ENCODE measurements around the gene COPA.
"Not testable (repeated sequence)": the region's sequence is repeated elsewhere in the genome, so short reads cannot be mapped to it uniquely, and the experiment has no call there.

The COPA gene

DNA sequence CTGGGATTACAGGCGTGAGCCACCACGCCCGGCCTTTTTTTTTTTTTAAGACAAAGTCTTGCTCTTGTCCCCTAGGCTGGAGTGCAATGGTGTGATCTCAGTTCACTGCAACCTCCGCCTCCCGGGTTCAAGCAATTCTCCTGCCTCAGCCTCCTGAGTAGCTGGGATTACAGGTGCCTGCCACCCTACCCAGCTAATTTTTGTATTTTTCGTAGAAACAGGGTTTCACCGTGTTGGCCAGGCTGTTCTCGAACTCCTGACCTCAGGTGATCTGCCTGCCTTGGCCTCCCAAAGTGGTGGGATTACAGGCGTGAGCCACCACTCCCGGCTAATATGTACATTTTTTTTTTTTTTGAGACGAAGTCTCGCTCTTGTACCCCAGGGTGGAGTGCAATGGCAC is 55.3 kb downstream of the COPA start:
- H3K36me3 ChIP-seq (ENCODE audit: control insufficient read depth, insufficient read depth, low read length): peaks cover 42% of the 10 kb centered on the region
- H3K4me1 ChIP-seq (ENCODE audit: control insufficient read depth, insufficient read depth, low read length); H3K27me3 ChIP-seq (ENCODE audit: control insufficient read depth, insufficient read depth, low read length); H3K4me3 ChIP-seq (ENCODE audit: low read depth, low read length); H3K9ac ChIP-seq (ENCODE audit: low read length); H3K9me3 ChIP-seq (ENCODE audit: control insufficient read depth, insufficient read depth, low read depth, low read length); H3K27ac ChIP-seq (ENCODE audit: low read depth, low read length): not testable (repeated sequence)

DNA sequence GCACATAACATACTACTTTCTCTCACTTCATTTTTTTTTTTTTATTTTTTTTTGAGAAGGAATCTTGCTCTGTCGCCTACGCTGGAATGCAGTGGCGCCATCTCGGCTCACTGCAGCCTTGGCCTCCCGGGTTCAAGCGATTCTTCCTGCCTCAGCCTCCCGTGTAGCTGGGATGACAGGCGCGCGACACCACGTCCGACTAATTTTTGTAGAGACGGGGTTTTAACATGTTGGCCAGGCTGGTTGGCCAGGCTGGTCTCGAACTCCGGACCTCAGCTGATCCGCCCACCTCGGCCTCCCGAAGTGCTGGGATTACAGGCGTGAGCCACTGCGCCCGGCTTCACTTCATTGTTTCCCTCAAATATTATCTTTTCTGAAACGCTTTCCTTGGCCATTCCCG is 57.5 kb downstream of the COPA start:
- H3K4me1 ChIP-seq (ENCODE audit: control insufficient read depth, insufficient read depth, low read length): peaks cover 6% of the 10 kb centered on the region; the same call in 1 of the 2 replicates
- peaks cover 42% of the 10 kb centered on the region for H3K36me3 ChIP-seq (ENCODE audit: control insufficient read depth, insufficient read depth, low read length)
- H3K27me3 ChIP-seq (ENCODE audit: control insufficient read depth, insufficient read depth, low read length): no peaks in the 10 kb centered on the region
- H3K27ac ChIP-seq (ENCODE audit: low read depth, low read length): no peak overlapping the region
- peak overlapping the region; percentile 97 for H3K4me3 ChIP-seq (ENCODE audit: low read depth, low read length)
- H3K9me3 ChIP-seq (ENCODE audit: control insufficient read depth, insufficient read depth, low read depth, low read length): no peaks in the 10 kb centered on the region
- H3K9ac ChIP-seq (ENCODE audit: low read length): no peak overlapping the region

DNA sequence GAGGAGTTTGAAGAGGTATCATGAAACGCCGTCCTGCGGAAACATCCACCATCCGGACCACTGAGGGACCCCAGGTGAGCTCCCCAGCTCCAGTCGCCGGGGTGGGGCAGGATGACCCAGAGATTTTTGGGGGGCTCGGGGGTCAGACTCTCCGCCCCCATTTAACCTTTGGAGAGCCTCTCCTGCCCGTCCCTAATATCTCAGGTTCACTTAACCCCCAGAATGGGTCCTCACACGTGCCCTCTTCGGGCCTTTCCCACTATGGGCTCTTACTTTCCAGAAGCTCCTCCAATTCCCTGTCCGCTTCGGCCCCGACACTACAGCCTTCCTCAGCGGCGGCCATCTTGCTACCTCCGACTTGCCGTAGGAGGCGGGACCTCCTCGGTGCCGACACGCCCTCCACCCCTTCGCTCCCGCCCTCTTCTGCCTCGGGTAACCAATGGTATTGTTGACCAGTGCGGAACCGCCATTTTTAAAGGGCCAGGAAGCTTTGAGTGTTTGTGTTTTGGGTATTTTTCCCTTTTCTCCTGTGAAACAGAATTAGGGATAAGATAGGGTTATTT is 58.2 kb downstream of the COPA start, which contains the start of gene PEX19:
Gene PEX19, minus strand, starts transcription at position 352 of the 563 bp plus-strand sequence. Its CDS starts 9 bp downstream, at position 343.
- Histone ChIP-seq H3K36me3 (ENCODE audit: control insufficient read depth, insufficient read depth, low read length) (peaks cover 42% of the 10 kb centered on the region), H3K27me3 (ENCODE audit: control insufficient read depth, insufficient read depth, low read length) (no peaks in the 10 kb centered on the region), H3K4me1 (ENCODE audit: control insufficient read depth, insufficient read depth, low read length) (peaks cover 6% of the 10 kb centered on the region; the same call in 1 of the 2 replicates), H3K27ac (ENCODE audit: low read depth, low read length) (peak within 1 kb of the TSS; percentile 93), H3K4me3 (ENCODE audit: low read depth, low read length) (peak within 1 kb of the TSS; percentile 97), H3K9me3 (ENCODE audit: control insufficient read depth, insufficient read depth, low read depth, low read length) (no peaks in the 10 kb centered on the region), H3K9ac (ENCODE audit: low read length) (peak within 1 kb of the TSS; percentile 91)

DNA sequence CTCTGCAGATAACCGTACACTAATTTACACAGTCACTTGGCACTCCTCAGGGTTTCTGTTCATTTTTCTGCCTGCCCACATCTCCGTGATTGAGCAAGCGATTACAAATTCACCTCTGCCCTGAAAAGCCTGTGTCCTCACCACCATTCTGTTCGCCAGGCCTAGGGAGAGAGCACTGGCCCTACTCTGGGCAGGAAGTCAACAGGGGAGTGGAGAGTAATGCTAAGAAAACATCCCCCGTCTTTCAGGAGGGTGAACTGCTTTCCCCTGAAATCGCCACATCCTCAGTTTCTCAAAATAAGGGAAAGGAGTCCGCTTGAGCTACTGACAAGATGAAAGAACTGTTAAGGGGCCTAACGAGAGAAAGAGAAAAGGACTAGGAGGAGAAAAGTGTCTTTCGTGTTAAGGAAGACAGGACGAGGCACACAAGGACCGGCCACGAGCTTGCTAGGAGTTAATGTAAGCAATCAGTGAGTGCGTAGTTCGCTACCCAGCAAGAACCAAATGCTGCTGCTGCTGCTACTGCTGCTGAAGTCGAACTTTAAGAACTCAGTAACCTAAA is 58.7 kb downstream of the COPA start:
- Histone ChIP-seq H3K27ac (ENCODE audit: low read depth, low read length) (peak overlapping the region; percentile 93), H3K27me3 (ENCODE audit: control insufficient read depth, insufficient read depth, low read length) (no peaks in the 10 kb centered on the region), H3K9me3 (ENCODE audit: control insufficient read depth, insufficient read depth, low read depth, low read length) (no peaks in the 10 kb centered on the region), H3K4me1 (ENCODE audit: control insufficient read depth, insufficient read depth, low read length) (peaks cover 6% of the 10 kb centered on the region; the same call in 1 of the 2 replicates), H3K36me3 (ENCODE audit: control insufficient read depth, insufficient read depth, low read length) (peaks cover 42% of the 10 kb centered on the region), H3K4me3 (ENCODE audit: low read depth, low read length) (peak overlapping the region; percentile 97), H3K9ac (ENCODE audit: low read length) (peak overlapping the region; percentile 91)

DNA sequence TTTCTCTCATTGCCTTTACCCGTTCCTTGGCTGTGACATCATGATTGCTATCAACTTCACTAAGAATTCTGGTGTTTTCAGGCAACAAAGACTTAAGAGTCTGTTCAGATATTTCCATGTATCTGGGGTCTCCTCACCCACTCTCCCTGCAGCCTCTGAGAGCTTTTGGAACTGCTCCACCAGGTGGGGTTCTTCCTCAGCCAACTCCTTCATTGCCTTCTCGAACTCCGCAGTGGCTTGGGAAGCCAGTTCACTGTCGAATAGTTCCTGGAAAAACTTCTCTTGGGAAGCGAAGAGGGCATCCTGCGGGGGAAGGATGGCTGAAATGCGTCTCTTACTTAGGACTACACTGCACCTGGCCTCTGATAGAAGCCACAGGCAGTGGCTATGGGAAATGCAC is 60.2 kb downstream of the COPA start:
- Histone ChIP-seq H3K27me3 (ENCODE audit: control insufficient read depth, insufficient read depth, low read length) (no peaks in the 10 kb centered on the region), H3K9me3 (ENCODE audit: control insufficient read depth, insufficient read depth, low read depth, low read length) (no peaks in the 10 kb centered on the region), H3K9ac (ENCODE audit: low read length) (no peak overlapping the region), H3K4me3 (ENCODE audit: low read depth, low read length) (no peak overlapping the region), H3K36me3 (ENCODE audit: control insufficient read depth, insufficient read depth, low read length) (peaks cover 53% of the 10 kb centered on the region), H3K27ac (ENCODE audit: low read depth, low read length) (no peak overlapping the region), H3K4me1 (ENCODE audit: control insufficient read depth, insufficient read depth, low read length) (peaks cover 6% of the 10 kb centered on the region; the same call in 1 of the 2 replicates)

DNA sequence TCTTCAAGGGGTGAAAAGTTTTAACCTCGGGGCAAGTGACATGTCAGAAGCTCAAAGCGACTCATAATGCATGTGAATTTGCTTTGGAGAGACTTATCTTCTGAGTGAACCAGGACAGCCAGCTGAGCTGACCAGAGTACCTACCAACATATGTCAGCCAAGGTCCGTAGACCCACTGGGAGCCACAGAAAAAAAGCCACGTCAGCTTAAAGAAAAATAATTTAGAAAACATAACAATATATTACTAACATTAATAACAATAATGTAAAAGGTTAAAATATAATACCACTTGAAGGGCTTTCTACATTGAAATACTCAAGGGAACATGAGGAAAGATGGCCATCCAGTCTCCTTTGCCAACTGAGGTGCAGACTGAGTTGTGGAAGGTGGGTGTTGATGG is 65.1 kb downstream of the COPA start:
- H3K36me3 ChIP-seq (ENCODE audit: control insufficient read depth, insufficient read depth, low read length): peaks cover 61% of the 10 kb centered on the region
- H3K27ac ChIP-seq (ENCODE audit: low read depth, low read length): no peak overlapping the region
- H3K4me3 ChIP-seq (ENCODE audit: low read depth, low read length): no peak overlapping the region
- H3K9me3 ChIP-seq (ENCODE audit: control insufficient read depth, insufficient read depth, low read depth, low read length): no peaks in the 10 kb centered on the region
- no peaks in the 10 kb centered on the region for H3K27me3 ChIP-seq (ENCODE audit: control insufficient read depth, insufficient read depth, low read length)
- no peaks in the 10 kb centered on the region for H3K4me1 ChIP-seq (ENCODE audit: control insufficient read depth, insufficient read depth, low read length)
- H3K9ac ChIP-seq (ENCODE audit: low read length): no peak overlapping the region

DNA sequence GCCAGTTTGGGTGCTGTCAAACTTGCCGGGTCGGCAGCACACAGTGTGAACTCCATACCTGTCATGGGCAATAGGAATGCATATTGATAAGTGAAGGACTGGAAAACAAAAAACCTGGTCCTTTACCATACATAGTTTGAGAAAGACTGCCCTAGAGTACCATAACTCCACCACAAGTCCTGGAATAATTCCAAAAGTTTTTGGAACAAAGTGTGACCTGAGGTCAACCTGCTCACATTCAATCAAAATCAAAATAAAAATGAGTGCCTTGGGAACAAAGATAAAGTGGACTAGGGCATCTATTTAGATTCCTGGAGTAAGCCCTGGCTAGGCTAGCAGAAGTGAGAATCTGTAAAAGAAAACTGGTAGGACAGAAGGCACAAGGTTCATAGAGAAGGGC is 65.7 kb downstream of the COPA start:
- no peaks in the 10 kb centered on the region for H3K9me3 ChIP-seq (ENCODE audit: control insufficient read depth, insufficient read depth, low read depth, low read length)
- H3K4me1 ChIP-seq (ENCODE audit: control insufficient read depth, insufficient read depth, low read length): no peaks in the 10 kb centered on the region
- no peak overlapping the region for H3K27ac ChIP-seq (ENCODE audit: low read depth, low read length)
- H3K27me3 ChIP-seq (ENCODE audit: control insufficient read depth, insufficient read depth, low read length): no peaks in the 10 kb centered on the region
- H3K36me3 ChIP-seq (ENCODE audit: control insufficient read depth, insufficient read depth, low read length): peaks cover 54% of the 10 kb centered on the region
- no peak overlapping the region for H3K4me3 ChIP-seq (ENCODE audit: low read depth, low read length)
- H3K9ac ChIP-seq (ENCODE audit: low read length): no peak overlapping the region

DNA sequence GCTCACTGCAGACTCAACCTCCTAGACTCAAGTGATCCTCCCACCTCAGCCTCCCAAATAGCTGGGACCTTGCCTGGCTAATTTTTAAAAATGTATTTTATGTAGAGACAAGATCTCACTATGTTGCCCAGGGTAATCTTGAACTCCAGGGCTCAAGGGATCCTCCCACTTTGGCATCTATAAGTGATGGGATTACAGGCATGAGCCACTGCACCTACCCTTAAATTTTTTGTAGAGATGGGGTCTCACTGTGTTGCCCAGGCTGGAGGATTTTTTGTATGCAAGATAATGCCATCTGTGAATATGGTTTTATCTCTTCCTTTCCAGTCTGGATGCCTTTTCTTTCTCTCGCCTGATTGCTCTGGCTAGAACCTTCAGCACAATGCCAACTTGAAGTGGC is 72.0 kb downstream of the COPA start:
- no peaks in the 10 kb centered on the region for H3K9me3 ChIP-seq (ENCODE audit: control insufficient read depth, insufficient read depth, low read depth, low read length)
- H3K27ac ChIP-seq (ENCODE audit: low read depth, low read length): no peak overlapping the region
- H3K36me3 ChIP-seq (ENCODE audit: control insufficient read depth, insufficient read depth, low read length): no peaks in the 10 kb centered on the region
- H3K4me1 ChIP-seq (ENCODE audit: control insufficient read depth, insufficient read depth, low read length): no peaks in the 10 kb centered on the region
- no peak overlapping the region for H3K4me3 ChIP-seq (ENCODE audit: low read depth, low read length)
- no peaks in the 10 kb centered on the region for H3K27me3 ChIP-seq (ENCODE audit: control insufficient read depth, insufficient read depth, low read length)
- H3K9ac ChIP-seq (ENCODE audit: low read length): no peak overlapping the region

DNA sequence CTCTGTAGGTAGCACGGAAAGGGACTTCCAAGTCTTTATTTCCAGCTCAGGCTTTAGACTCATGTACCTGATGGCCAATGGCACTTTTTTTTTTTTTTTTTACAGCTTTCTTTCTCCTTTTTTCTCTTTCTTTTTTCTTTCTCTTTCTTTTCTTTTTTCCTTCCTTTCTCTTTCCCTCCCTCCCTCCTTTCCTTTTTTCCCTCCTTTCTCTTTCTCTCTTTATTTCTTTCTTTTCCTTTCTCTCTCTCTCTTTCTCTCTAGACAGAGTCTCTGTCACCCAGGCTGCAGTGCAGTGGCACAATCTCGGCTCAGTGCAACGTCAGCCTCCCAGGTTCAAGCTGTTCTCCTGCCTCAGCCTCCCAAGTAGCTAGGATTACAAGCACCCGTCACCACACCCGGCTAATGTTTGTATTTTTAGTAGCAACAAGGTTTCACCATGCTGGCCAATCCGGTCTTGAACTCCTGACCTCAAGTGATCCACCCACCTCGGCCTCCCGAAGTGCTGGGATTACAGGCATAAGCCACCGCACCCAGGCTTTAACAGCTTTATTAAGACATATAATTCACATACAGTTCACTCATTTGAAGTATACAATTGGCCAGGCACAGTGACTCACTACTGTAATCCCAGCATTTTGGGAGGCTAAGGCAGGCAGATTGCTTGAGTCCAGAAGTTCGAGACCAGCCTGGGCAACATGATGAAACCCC is 75.6 kb downstream of the COPA start:
- Histone ChIP-seq H3K9me3 (ENCODE audit: control insufficient read depth, insufficient read depth, low read depth, low read length) (no peaks in the 10 kb centered on the region), H3K36me3 (ENCODE audit: control insufficient read depth, insufficient read depth, low read length) (no peaks in the 10 kb centered on the region), H3K27me3 (ENCODE audit: control insufficient read depth, insufficient read depth, low read length) (0 out of 2 replicates have a peak, but pooled peaks cover 4% of the 10 kb centered on the region), H3K27ac (ENCODE audit: low read depth, low read length) (no peak overlapping the region), H3K4me3 (ENCODE audit: low read depth, low read length) (no peak overlapping the region), H3K9ac (ENCODE audit: low read length) (no peak overlapping the region), H3K4me1 (ENCODE audit: control insufficient read depth, insufficient read depth, low read length) (no peaks in the 10 kb centered on the region)

DNA sequence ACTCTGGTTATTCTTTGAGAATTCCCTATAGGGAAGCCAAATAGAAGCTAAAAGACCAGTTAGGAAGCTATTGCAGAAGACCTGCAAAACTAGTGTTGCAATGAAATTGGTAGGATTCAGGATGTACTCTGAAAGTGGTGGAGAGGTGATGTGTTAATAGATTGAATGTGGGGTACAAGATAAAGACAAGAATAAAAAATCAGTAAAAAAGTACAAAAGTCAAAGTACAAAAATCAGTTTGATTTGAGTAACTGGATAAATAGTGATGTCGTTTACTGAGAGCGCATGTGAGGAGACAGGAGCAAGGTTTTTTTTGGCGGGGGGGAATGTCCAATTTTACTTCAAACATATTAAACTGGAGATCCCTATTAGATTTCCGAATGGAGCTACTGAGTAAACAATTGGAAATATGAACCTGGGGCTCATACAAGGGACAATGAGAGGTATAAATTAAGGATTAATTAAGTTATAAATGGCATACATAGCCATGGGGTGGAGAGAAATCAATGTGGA is 78.2 kb downstream of the COPA start:
- Histone ChIP-seq H3K27ac (ENCODE audit: low read depth, low read length) (no peak overlapping the region), H3K9me3 (ENCODE audit: control insufficient read depth, insufficient read depth, low read depth, low read length) (no peaks in the 10 kb centered on the region), H3K4me1 (ENCODE audit: control insufficient read depth, insufficient read depth, low read length) (peaks cover 12% of the 10 kb centered on the region), H3K27me3 (ENCODE audit: control insufficient read depth, insufficient read depth, low read length) (0 out of 2 replicates have a peak, but pooled peaks cover 4% of the 10 kb centered on the region), H3K36me3 (ENCODE audit: control insufficient read depth, insufficient read depth, low read length) (no peaks in the 10 kb centered on the region; the same call in 1 of the 2 replicates), H3K4me3 (ENCODE audit: low read depth, low read length) (no peak overlapping the region), H3K9ac (ENCODE audit: low read length) (no peak overlapping the region)

Measured in HUES6 (cell line).